Ascending aorta (tissue), 2 donors: ENCODE measurements around the gene ARHGAP15. TPM values are rescaled to one million over a fixed set of nuclear protein-coding genes. Genes with fewer than 3 reads are reported as not detected.

Source experiments
- DNase-seq, 2 donors: peaks; one replicate each; pipeline ENCODE4 v3.0.0-alpha.2; 2019; ENCODE audit warnings: low spot score in 2 of 2
- H3K27ac ChIP-seq, 2 donors: fragments of 200-600 bp; sonication (generic); one replicate each; pipeline ENCODE4 v1.5.1; 2016 to 2017; ENCODE audit warnings: mild to moderate bottlenecking in 1 of 2
- H3K27me3 ChIP-seq: fragments of 200-600 bp; sonication (generic); one replicate; pipeline ENCODE4 v1.5.1; 2017
- H3K36me3 ChIP-seq, 2 donors: fragments of 200-600 bp; sonication (generic); one replicate each; pipeline ENCODE4 v1.5.1; 2016
- H3K4me1 ChIP-seq, 2 donors: fragments of 200-600 bp; sonication (generic); one replicate each; pipeline ENCODE4 v1.5.1; 2016 to 2017; ENCODE audit warnings: mild to moderate bottlenecking in 1 of 2
- H3K4me3 ChIP-seq, 2 donors: fragments of 200-600 bp; sonication (generic); one replicate each; pipeline ENCODE4 v1.5.1; 2016 to 2017; ENCODE audit warnings: mild to moderate bottlenecking in 1 of 2
- H3K9me3 ChIP-seq, 2 donors: fragments of 200-600 bp; sonication (generic); one replicate each; pipeline ENCODE4 v1.5.1; 2016
- intact Hi-C: fragments of 100-400 bp; cut with DNase I; formaldehyde crosslinking; loops from one replicate; pipeline ENCODE4 v1.15.1; 2023
- total RNA-seq: library from RNA; depleted of rRNA; stranded (reverse); fragments of >200 nt; gene quantifications from one replicate; pipeline ENCODE4 v1.1.0, GENCODE V29; 2016
- TF ChIP-seq, protein P1 (sequence below), 3 experiments: fragments of 200-600 bp in 2 of 3; fragments of 450-650 bp in 1 of 3; sonication (generic) in 2 of 3; IDR thresholded peaks; one replicate each; pipeline ENCODE4 v1.5.1; 2016 to 2019; ENCODE audit warnings: antibody characterized with exemption in 3 of 3, mild to moderate bottlenecking in 1 of 3, moderate library complexity in 1 of 3

The ARHGAP15 gene
- total RNA-seq, 1 donor from 2014 or later: 1.4 TPM

DNA sequence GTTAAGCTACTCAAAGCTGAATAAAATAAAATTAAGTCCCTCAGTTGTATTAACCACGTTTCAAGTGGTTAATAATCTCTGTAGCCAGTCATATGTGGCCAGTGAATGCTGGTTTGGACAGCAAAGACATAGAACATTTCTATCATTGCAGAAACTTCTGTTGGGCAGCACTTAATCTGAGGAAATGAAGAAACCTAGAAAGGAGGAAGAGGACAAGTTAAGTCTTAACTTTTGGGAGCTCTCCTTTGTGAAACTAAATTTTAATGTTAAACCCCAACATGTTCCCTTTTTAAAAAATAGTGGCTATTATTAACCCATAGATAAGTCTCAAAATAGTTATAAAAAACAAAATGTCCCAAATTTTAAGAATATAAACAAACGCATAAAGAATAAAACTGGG, 421.3 kb downstream of the ARHGAP15 start:
- no peaks in the 10 kb centered on the region for H3K36me3 ChIP-seq
- H3K4me1 ChIP-seq: peaks cover 0 to 2% of the 10 kb centered on the region in 2 donors
- no peak for DNase-seq
- H3K27me3 ChIP-seq: no peaks in the 10 kb centered on the region
- no peak overlapping the region for H3K4me3 ChIP-seq
- intact Hi-C loops: no loop called here
- H3K27ac ChIP-seq: no peak overlapping the region
- TF ChIP-seq, protein P1, sequence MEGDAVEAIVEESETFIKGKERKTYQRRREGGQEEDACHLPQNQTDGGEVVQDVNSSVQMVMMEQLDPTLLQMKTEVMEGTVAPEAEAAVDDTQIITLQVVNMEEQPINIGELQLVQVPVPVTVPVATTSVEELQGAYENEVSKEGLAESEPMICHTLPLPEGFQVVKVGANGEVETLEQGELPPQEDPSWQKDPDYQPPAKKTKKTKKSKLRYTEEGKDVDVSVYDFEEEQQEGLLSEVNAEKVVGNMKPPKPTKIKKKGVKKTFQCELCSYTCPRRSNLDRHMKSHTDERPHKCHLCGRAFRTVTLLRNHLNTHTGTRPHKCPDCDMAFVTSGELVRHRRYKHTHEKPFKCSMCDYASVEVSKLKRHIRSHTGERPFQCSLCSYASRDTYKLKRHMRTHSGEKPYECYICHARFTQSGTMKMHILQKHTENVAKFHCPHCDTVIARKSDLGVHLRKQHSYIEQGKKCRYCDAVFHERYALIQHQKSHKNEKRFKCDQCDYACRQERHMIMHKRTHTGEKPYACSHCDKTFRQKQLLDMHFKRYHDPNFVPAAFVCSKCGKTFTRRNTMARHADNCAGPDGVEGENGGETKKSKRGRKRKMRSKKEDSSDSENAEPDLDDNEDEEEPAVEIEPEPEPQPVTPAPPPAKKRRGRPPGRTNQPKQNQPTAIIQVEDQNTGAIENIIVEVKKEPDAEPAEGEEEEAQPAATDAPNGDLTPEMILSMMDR (IDR thresholded peaks at IDR 0.05): no peak
- no peaks in the 10 kb centered on the region for H3K9me3 ChIP-seq

DNA sequence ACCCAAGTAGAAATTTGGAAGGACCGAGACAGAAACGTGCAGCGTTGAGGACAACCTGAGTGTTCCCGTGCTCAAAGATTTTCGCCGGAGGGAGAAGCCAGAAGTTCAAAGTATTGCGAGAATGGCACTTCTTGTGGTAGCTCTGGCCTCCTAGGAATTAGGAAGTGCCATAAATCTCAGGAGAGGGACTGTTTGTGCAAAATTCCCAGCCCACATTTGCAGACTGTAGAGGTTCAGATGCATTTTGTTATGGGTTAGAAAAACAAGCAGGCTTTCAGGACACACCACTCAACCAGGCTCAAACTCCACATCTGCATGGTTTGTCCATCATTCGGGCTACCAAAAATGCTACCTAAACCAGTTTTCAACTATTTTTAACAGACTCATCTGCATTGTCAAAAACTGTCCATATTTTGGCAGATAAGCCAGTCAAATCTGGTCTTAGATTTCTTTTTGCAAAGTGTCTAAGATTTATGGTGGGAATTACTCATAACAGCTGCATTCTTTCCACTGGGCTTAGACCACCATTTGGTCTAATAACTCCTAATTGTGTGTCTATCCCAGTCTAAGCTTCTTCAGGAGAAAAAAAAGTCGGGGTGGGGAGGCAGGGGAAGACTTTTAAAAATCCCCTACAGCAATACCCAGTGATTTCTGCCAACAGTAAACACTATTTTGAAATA, 422.9 kb downstream of the ARHGAP15 start:
- DNase-seq: no peak
- Histone ChIP-seq H3K36me3 (no peaks in the 10 kb centered on the region), H3K4me1 (no peaks in the 10 kb centered on the region), H3K4me3 (no peak overlapping the region), H3K9me3 (no peaks in the 10 kb centered on the region), H3K27ac (no peak overlapping the region), H3K27me3 (no peaks in the 10 kb centered on the region)
- intact Hi-C loops: no loop called here
- TF ChIP-seq, protein P1 (IDR thresholded peaks at IDR 0.05): no peak

DNA sequence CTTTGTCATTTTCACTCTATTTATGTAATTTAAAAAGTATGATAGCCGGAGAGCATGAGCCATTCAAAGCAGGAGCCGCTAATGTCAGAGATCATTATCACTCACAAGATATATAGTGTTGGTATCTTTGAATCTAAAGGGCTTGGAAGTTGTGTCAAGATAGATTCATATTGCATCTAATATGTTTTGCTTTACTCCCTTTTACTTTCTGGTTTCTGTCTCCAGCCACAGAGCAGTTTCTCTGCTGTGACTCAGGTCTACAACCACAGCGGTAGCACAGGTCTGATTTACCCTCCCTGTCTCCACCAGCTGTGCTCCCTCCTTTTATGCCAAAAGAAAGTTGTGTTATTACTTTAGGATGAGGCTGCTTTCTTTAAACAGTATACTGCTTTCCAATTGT, 424.0 kb downstream of the ARHGAP15 start:
- no peaks in the 10 kb centered on the region for H3K27me3 ChIP-seq
- TF ChIP-seq, protein P1 (IDR thresholded peaks at IDR 0.05): no peak
- no peak overlapping the region for H3K4me3 ChIP-seq
- H3K36me3 ChIP-seq: no peaks in the 10 kb centered on the region
- no peaks in the 10 kb centered on the region for H3K4me1 ChIP-seq
- no peak for DNase-seq
- no peak overlapping the region for H3K27ac ChIP-seq
- intact Hi-C loops: no loop called here
- no peaks in the 10 kb centered on the region for H3K9me3 ChIP-seq

DNA sequence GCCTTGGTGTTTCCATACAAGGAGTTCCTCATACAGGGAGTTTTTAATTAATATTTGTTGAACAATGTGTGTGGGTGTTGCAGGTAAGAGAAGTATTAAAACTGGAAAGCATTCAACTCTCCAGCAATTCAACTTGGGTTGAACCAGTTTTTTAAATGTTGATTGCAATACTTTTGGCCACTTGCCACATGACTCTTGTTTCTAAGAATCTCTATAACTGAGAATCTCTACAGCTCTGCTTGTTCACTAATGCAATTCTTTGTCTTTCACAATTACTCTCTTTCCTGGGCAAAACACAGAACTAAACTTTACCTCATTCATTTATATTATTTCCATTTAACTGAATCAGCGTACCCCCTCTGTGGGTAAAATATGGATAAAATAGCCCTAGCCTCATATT, 429.4 kb downstream of the ARHGAP15 start:
- no peaks in the 10 kb centered on the region for H3K36me3 ChIP-seq
- no peaks in the 10 kb centered on the region for H3K27me3 ChIP-seq
- H3K27ac ChIP-seq: no peak overlapping the region
- H3K9me3 ChIP-seq: no peaks in the 10 kb centered on the region
- intact Hi-C loops: no loop called here
- H3K4me3 ChIP-seq: no peak overlapping the region
- H3K4me1 ChIP-seq: no peaks in the 10 kb centered on the region
- TF ChIP-seq, protein P1 (IDR thresholded peaks at IDR 0.05): no peak
- DNase-seq: no peak

GRCh38 chr2:143559147-143559546, 429.9 kb downstream of the ARHGAP15 start:
- no peak for DNase-seq
- Histone ChIP-seq H3K36me3 (no peaks in the 10 kb centered on the region), H3K4me1 (no peaks in the 10 kb centered on the region), H3K4me3 (no peak overlapping the region), H3K27ac (no peak overlapping the region), H3K27me3 (no peaks in the 10 kb centered on the region), H3K9me3 (no peaks in the 10 kb centered on the region)
- TF ChIP-seq, protein P1 (IDR thresholded peaks at IDR 0.05): no peak
- intact Hi-C loops: no loop called here

- no peak overlapping the region for H3K27ac ChIP-seq
- intact Hi-C loops: no loop called here
- H3K4me3 ChIP-seq: no peak overlapping the region
These were observed 431.5 kb downstream of the ARHGAP15 start for GRCh38 chr2:143560724-143561123.

More at GRCh38 chr2:143560724-143561123, 431.5 kb downstream of the ARHGAP15 start:
- Histone ChIP-seq H3K9me3 (no peaks in the 10 kb centered on the region), H3K36me3 (no peaks in the 10 kb centered on the region), H3K4me1 (no peaks in the 10 kb centered on the region), H3K27me3 (no peaks in the 10 kb centered on the region)
- TF ChIP-seq, protein P1 (IDR thresholded peaks at IDR 0.05): no peak
- DNase-seq: no peak
